Muscle of back (tissue), 11 donors: ENCODE data around the gene TELO2. TPM values are rescaled to one million over a fixed set of nuclear protein-coding genes. Genes with fewer than 3 reads are reported as not detected.

Experiments
- DNase-seq, 3 donors: peaks; one replicate each; pipeline versions ENCODE4 v3.0.0 to v3.0.0-alpha.2; 2013
- polyA plus RNA-seq, 10 donors: library from polyadenylated mRNA; unstranded; fragments of 120-200 nt; gene quantifications; one replicate each; pipeline ENCODE4 v1.2.1, GENCODE V29; 2013; ENCODE audit not compliant: insufficient read length in 10 of 10

TELO2 gene
- polyA plus RNA-seq, 10 donors: 16.5 to 33.9 (median 27.0) TPM

- no peak for DNase-seq
Observed at GRCh38 chr16:1551166-1551565, 58.0 kb downstream of the TELO2 start.

DNA sequence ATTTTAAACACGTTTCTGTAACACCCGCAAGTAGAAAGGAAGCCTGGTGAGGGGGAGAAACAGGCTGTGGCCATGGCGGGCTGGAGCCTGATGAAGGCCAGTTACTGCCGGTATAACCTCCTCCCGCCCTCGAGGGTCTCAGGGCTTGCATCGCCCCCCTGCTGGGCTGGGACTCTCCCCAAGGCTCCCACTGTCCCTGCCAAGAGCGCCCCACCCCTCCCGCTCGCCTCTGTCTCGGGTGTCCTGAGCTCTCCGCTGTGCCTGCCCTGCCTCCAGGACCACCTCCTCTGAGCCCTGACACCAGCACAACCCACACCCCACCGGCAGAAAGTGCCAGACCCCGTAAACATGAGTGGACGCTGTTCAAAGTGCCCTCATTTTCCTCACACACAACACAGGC, 59.0 kb downstream of the TELO2 start:
- no peak for DNase-seq

GRCh38 chr16:1553946-1554825, 61.0 kb downstream of the TELO2 start:
- DNase-seq: peak in 1 of 3 donors; percentile 66

- DNase-seq: no peak
Observed at GRCh38 chr16:1554826-1555445, 61.8 kb downstream of the TELO2 start.

- DNase-seq: no peak
Observed at GRCh38 chr16:1556254-1556653, 63.1 kb downstream of the TELO2 start.

DNA sequence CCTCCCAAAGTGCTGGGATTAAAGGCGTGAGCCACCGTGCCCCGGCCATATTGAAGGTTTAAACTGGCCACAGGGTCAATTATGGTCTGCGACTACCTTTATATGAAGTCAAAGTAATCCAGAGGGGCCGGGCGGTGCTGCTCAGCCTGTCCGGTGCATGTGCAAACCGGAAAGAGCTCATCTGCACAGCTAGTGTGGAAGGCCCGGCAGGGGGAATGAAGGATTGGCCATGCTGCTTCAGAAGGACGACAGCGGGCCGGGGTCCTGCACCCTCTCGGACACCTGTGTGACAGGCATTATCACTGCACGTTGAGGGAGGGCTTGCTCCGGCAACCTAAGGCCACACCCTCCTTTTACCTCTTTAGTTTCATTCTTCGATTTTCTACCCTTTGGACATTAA, 63.9 kb downstream of the TELO2 start:
- no peak for DNase-seq

DNA sequence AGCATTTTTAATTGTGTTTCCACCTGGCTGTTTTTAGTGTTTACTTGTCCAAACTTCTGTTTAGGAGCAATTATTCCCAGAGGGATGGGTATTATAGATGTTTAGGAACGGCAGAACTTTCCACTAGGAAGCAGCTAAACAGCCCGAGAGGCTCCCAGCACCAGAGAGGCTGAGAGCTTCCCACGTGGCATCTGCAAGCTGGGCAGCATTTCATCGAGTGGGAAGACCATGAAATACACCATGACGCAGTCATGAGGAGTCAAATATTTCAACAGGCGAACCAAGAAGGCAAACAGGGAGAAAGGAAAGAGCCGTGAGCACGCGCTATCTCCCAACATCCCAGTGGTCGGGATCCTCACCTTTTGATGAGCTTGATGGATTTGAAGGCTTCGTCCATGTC, 64.4 kb downstream of the TELO2 start:
- DNase-seq: no peak

- DNase-seq: no peak
Observed at GRCh38 chr16:1559446-1559975, 66.4 kb downstream of the TELO2 start.

Other genes starting within 250 kb of the TELO2 start
- 1 to 10 TPM in 2 of 10 donors, under 1 TPM in 3, not detected in 5; 0.33 to 1.2 (median 0.91) TPM for gene TPSD1, start 237.3 kb upstream of the TELO2 start, polyA plus RNA-seq
- 100 to 1,000 TPM in 4 of 10 donors, 10 to 100 TPM in 6; 89.9 to 116 (median 99.7) TPM for gene UBE2I, start 183.7 kb upstream of the TELO2 start, polyA plus RNA-seq
- 1 to 10 TPM in 2 of 10 donors, under 1 TPM in 8; 0.40 to 1.2 (median 0.81) TPM for gene BAIAP3, start 159.7 kb upstream of the TELO2 start, polyA plus RNA-seq
- gene TSR3, start 141.5 kb upstream of the TELO2 start, polyA plus RNA-seq: 10 to 100 TPM; 35.9 to 54.8 (median 44.5) TPM
- gene GNPTG, start 141.4 kb upstream of the TELO2 start, polyA plus RNA-seq: 10 to 100 TPM; 21.1 to 43.0 (median 36.4) TPM
- 10 to 100 TPM in 1 of 10 donors, 1 to 10 TPM in 9; 4.4 to 13.3 (median 7.1) TPM for gene UNKL, start 78.7 kb upstream of the TELO2 start, polyA plus RNA-seq
- gene UQCC4, start 72.6 kb upstream of the TELO2 start, polyA plus RNA-seq: 10 to 100 TPM in 6 of 10 donors, 1 to 10 TPM in 4; 8.1 to 13.5 (median 10.3) TPM
- under 1 TPM in 3 of 10 donors, not detected in 7; 0.18 to 0.29 (median 0.19) TPM for gene PERCC1, start 62.3 kb upstream of the TELO2 start, polyA plus RNA-seq
- 1 to 10 TPM in 8 of 10 donors, under 1 TPM in 2; 0.68 to 2.7 (median 1.6) TPM for gene CCDC154, start 48.8 kb upstream of the TELO2 start, polyA plus RNA-seq
- 10 to 100 TPM; 19.8 to 37.5 (median 28.3) TPM for gene CLCN7, start 18.3 kb upstream of the TELO2 start, polyA plus RNA-seq
- gene PTX4, start 4.4 kb upstream of the TELO2 start, polyA plus RNA-seq: 1 to 10 TPM in 2 of 10 donors, under 1 TPM in 8; 0.13 to 1.5 (median 0.53) TPM
- 10 to 100 TPM; 10.3 to 21.1 (median 15.1) TPM for gene TMEM204, start 40.3 kb downstream of the TELO2 start, polyA plus RNA-seq
- 10 to 100 TPM in 7 of 10 donors, 1 to 10 TPM in 3; 9.6 to 15.8 (median 10.7) TPM for gene IFT140, start 118.7 kb downstream of the TELO2 start, polyA plus RNA-seq
- gene CRAMP1, start 119.0 kb downstream of the TELO2 start, polyA plus RNA-seq: 10 to 100 TPM; 10.5 to 20.8 (median 14.9) TPM
- gene JPT2, start 184.9 kb downstream of the TELO2 start, polyA plus RNA-seq: 10 to 100 TPM; 31.0 to 53.6 (median 40.0) TPM
- 10 to 100 TPM; 26.7 to 62.9 (median 42.3) TPM for gene MAPK8IP3, start 212.8 kb downstream of the TELO2 start, polyA plus RNA-seq